Cardiac muscle cell (in vitro differentiated cells and primary cell): Measurements from ENCODE around the gene MEGF9. TPM values are rescaled to one million over a fixed set of nuclear protein-coding genes. Genes with fewer than 3 reads are reported as not detected.

ENCODE experiments used
- DNase-seq, 2 donors: peaks; one replicate each; pipeline versions ENCODE4 v3.0.0 to v3.0.0-alpha.2; 2010 to 2017; ENCODE audit warnings: low read depth in 1 of 2, low spot score in 1 of 2
- H3K27ac ChIP-seq: fragments of 200-600 bp; sonication (generic); 2 replicates; pipeline ENCODE4 v1.5.1; 2016
- H3K27me3 ChIP-seq: fragments of 200-600 bp; sonication (generic); 2 replicates; pipeline ENCODE4 v1.6.0; 2016; ENCODE audit warnings: control low read depth
- H3K36me3 ChIP-seq: fragments of 200-600 bp; sonication (generic); 2 replicates; pipeline ENCODE4 v1.5.1; 2016; ENCODE audit warnings: control low read depth
- H3K4me1 ChIP-seq: fragments of 200-600 bp; sonication (generic); 2 replicates; pipeline ENCODE4 v1.8.1; 2017; ENCODE audit warnings: low read depth, mild to moderate bottlenecking, mixed run types
- H3K4me3 ChIP-seq: fragments of 200-600 bp; sonication (generic); 2 replicates; pipeline ENCODE4 v1.5.1; 2016; ENCODE audit warnings: mild to moderate bottlenecking
- H3K9me3 ChIP-seq: fragments of 200-600 bp; sonication (generic); 2 replicates; pipeline ENCODE4 v1.5.1; 2017; ENCODE audit warnings: low read depth, mild to moderate bottlenecking, control low read depth
- polyA plus RNA-seq: library from polyadenylated mRNA; unstranded; fragments of >200 nt; fragmentation: Nextera tagmentation; extraction: Ambion mirVana; gene quantifications from 2 replicates; pipeline ENCODE4 v1.2.1, GENCODE V29; 2016
- total RNA-seq: library from RNA; depleted of rRNA; stranded (reverse); fragments of >200 nt; gene quantifications from 2 replicates; pipeline ENCODE4 v1.2.3, GENCODE V29; 2016
- TF ChIP-seq, protein P1 (sequence below): IDR thresholded peaks from 2 replicates; pipeline ENCODE4 v1.5.1; 2012; ENCODE audit warnings: low read depth, mild to moderate bottlenecking, low read length

The MEGF9 gene
- total and polyA plus RNA-seq, 2 experiments from 2014 or later: 0.60 to 1.8 TPM

DNA sequence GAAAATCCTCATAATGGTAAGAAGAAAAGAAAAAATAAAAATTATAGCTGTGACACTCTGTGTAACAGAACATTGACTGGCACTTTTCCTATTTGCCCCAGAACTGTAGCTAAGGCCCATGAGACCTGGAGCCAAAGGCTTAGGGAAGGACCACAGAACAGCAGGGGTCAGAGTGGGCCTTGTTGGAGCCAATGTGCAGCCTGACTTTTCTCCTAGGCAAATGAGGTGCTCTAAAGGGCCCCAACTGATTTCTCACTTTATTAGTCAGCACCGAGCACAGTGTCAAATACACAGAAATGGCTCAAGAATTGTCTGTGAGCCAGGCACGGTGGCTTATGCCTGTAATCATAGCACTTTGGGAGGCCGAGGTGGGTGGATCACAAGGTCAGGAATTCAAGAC is 4.0 kb upstream of the MEGF9 start:
- TF ChIP-seq, protein P1, sequence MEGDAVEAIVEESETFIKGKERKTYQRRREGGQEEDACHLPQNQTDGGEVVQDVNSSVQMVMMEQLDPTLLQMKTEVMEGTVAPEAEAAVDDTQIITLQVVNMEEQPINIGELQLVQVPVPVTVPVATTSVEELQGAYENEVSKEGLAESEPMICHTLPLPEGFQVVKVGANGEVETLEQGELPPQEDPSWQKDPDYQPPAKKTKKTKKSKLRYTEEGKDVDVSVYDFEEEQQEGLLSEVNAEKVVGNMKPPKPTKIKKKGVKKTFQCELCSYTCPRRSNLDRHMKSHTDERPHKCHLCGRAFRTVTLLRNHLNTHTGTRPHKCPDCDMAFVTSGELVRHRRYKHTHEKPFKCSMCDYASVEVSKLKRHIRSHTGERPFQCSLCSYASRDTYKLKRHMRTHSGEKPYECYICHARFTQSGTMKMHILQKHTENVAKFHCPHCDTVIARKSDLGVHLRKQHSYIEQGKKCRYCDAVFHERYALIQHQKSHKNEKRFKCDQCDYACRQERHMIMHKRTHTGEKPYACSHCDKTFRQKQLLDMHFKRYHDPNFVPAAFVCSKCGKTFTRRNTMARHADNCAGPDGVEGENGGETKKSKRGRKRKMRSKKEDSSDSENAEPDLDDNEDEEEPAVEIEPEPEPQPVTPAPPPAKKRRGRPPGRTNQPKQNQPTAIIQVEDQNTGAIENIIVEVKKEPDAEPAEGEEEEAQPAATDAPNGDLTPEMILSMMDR: no peak
- H3K4me1 ChIP-seq: no peaks in the 10 kb centered on the region
- no peak for DNase-seq
- H3K36me3 ChIP-seq: no peaks in the 10 kb centered on the region
- H3K27ac ChIP-seq: no peak overlapping the region
- H3K4me3 ChIP-seq: no peak overlapping the region
- no peaks in the 10 kb centered on the region for H3K9me3 ChIP-seq
- peaks cover 6% of the 10 kb centered on the region for H3K27me3 ChIP-seq

DNA sequence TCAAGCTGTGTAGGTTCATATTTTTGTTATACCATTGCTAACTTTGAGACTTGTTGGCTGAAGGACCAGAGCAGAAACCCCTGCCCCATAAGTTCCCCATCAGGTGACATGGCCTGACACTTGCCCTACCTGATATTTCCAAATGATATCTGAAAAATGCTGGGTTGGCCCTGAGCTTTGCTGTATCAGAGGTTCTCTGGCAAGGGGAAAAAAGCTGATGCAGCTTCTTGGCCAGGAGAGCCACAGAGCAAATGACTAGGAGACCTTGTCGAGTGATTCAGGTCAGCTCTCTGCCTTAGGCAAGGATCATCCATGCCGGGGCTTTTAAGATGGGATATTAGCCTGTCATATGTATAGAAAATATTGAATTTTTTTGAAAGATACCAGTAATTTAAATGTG is 2.9 kb upstream of the MEGF9 start:
- TF ChIP-seq, protein P1: no peak
- no peaks in the 10 kb centered on the region for H3K36me3 ChIP-seq
- no peaks in the 10 kb centered on the region for H3K9me3 ChIP-seq
- no peak overlapping the region for H3K27ac ChIP-seq
- H3K4me1 ChIP-seq: no peaks in the 10 kb centered on the region
- DNase-seq: no peak
- H3K27me3 ChIP-seq: peaks cover 18% of the 10 kb centered on the region
- no peak overlapping the region for H3K4me3 ChIP-seq

GRCh38 chr9:120716483-120716882 is 2.2 kb upstream of the MEGF9 start:
- Histone ChIP-seq H3K4me1 (no peaks in the 10 kb centered on the region), H3K27me3 (peaks cover 20% of the 10 kb centered on the region), H3K36me3 (no peaks in the 10 kb centered on the region), H3K9me3 (no peaks in the 10 kb centered on the region), H3K27ac (no peak overlapping the region), H3K4me3 (no peak overlapping the region)
- TF ChIP-seq, protein P1: no peak
- DNase-seq: no peak

- H3K27me3 ChIP-seq: peaks cover 20% of the 10 kb centered on the region
- no peak overlapping the region for H3K4me3 ChIP-seq
- H3K9me3 ChIP-seq: no peaks in the 10 kb centered on the region
- DNase-seq: peak in 1 of 2 donors; percentile 67
- TF ChIP-seq, protein P1: no peak
- no peaks in the 10 kb centered on the region for H3K36me3 ChIP-seq
- H3K27ac ChIP-seq: no peak overlapping the region
- H3K4me1 ChIP-seq: no peaks in the 10 kb centered on the region
Measured at GRCh38 chr9:120715389-120715924, 1.2 kb upstream of the MEGF9 start.

- Histone ChIP-seq H3K27me3 (peaks cover 20% of the 10 kb centered on the region), H3K9me3 (no peaks in the 10 kb centered on the region), H3K4me3 (peak overlapping the region; percentile 60), H3K4me1 (no peaks in the 10 kb centered on the region), H3K27ac (no peak overlapping the region), H3K36me3 (no peaks in the 10 kb centered on the region)
- DNase-seq: no peak
- TF ChIP-seq, protein P1: no peak
Measured at GRCh38 chr9:120714846-120715388, 647 bp upstream of the MEGF9 start.
